Testis (tissue), 2 donors: ENCODE data around the gene KRTAP20-3.

Experiments used
- CTCF ChIP-seq, 3 experiments: fragments of 450-650 bp in 2 of 3; fragments of 200-600 bp in 1 of 3; sonication (generic) in 1 of 3; IDR thresholded peaks; one replicate each; pipeline ENCODE4 v1.5.1; 2016 to 2019; ENCODE audit warnings: antibody characterized with exemption in 3 of 3, mild to moderate bottlenecking in 2 of 3, moderate library complexity in 1 of 3
- POLR2A ChIP-seq: fragments of 450-650 bp; IDR thresholded peaks from one replicate; pipeline ENCODE4 v1.6.1; 2017; ENCODE audit warnings: antibody characterized with exemption, mild to moderate bottlenecking, moderate library complexity

GRCh38 chr21:30668776-30669175, 26.1 kb downstream of the KRTAP20-3 start:
- TF ChIP-seq CTCF (IDR thresholded peaks at IDR 0.05) (no peak), POLR2A (no peak)
